Lower lobe of right lung (tissue), 2 donors: ENCODE measurements around the gene NEDD4L. TPM values are rescaled to one million over a fixed set of nuclear protein-coding genes. Genes with fewer than 3 reads are reported as not detected.
A peak's percentile ranks its signal among the peaks of the same experiment; 100 is the strongest.

Experiments
- ATAC-seq, 2 donors: fragments of 200-7000 bp; cut with Tn5 transposase; one replicate each; pipeline ENCODE4 v1.9.1; 2020 to 2022; ENCODE audit warnings: mild to moderate bottlenecking in 2 of 2, moderate library complexity in 2 of 2
- DNase-seq: peaks from one replicate; pipeline ENCODE4 v3.0.0-alpha.2; 2020
- H3K27ac ChIP-seq: fragments of 200-600 bp; one replicate; pipeline ENCODE4 v1.8.0; 2022
- H3K27me3 ChIP-seq: fragments of 200-600 bp; one replicate; pipeline ENCODE4 v1.8.0; 2022; ENCODE audit warnings: low read depth
- H3K36me3 ChIP-seq: fragments of 200-600 bp; one replicate; pipeline ENCODE4 v1.8.0; 2022; ENCODE audit warnings: mild to moderate bottlenecking
- H3K4me1 ChIP-seq: fragments of 200-600 bp; one replicate; pipeline ENCODE4 v1.8.0; 2022
- H3K4me3 ChIP-seq: fragments of 200-600 bp; one replicate; pipeline ENCODE4 v1.8.0; 2022; ENCODE audit warnings: mild to moderate bottlenecking
- H3K9me3 ChIP-seq: fragments of 200-600 bp; one replicate; pipeline ENCODE4 v1.8.0; 2022
- intact Hi-C: fragments of 100-400 bp; cut with DNase I; formaldehyde crosslinking; loops from one replicate; pipeline ENCODE4 v1.11.0; 2022
- total RNA-seq: library from RNA; stranded (reverse); fragmentation: NEBNext Ultra II Directional; extraction: Animal tissue kit (Norgen Biotek cat#: 25700); gene quantifications from one replicate; pipeline ENCODE4 v1.2.1, GENCODE V29; 2021
- TF ChIP-seq, protein P1 (sequence below): fragments of 200-600 bp; IDR thresholded peaks from one replicate; pipeline ENCODE4 v1.8.0; 2022; ENCODE audit warnings: antibody characterized with exemption, mild to moderate bottlenecking
- donor health status: DM: no; HTN: yes; CAD: no; lungs with severe emphysema.

NEDD4L gene
- total RNA-seq, 1 donor from 2014 or later: 203 TPM

GRCh38 chr18:58087928-58088690 lies 44.1 kb downstream of the NEDD4L start:
- Histone ChIP-seq H3K9me3 (no peaks in the 10 kb centered on the region), H3K4me3 (no peak overlapping the region), H3K36me3 (no peaks in the 10 kb centered on the region), H3K27me3 (no peaks in the 10 kb centered on the region), H3K27ac (peak overlapping the region; percentile 66), H3K4me1 (peaks cover 31% of the 10 kb centered on the region)
- ATAC-seq (peak; percentile 73 to 86), DNase-seq (peak; percentile 82)
- TF ChIP-seq, protein P1, sequence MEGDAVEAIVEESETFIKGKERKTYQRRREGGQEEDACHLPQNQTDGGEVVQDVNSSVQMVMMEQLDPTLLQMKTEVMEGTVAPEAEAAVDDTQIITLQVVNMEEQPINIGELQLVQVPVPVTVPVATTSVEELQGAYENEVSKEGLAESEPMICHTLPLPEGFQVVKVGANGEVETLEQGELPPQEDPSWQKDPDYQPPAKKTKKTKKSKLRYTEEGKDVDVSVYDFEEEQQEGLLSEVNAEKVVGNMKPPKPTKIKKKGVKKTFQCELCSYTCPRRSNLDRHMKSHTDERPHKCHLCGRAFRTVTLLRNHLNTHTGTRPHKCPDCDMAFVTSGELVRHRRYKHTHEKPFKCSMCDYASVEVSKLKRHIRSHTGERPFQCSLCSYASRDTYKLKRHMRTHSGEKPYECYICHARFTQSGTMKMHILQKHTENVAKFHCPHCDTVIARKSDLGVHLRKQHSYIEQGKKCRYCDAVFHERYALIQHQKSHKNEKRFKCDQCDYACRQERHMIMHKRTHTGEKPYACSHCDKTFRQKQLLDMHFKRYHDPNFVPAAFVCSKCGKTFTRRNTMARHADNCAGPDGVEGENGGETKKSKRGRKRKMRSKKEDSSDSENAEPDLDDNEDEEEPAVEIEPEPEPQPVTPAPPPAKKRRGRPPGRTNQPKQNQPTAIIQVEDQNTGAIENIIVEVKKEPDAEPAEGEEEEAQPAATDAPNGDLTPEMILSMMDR: no peak
- intact Hi-C loops: no loop called here

GRCh38 chr18:58088691-58089065 lies 44.7 kb downstream of the NEDD4L start:
- TF ChIP-seq, protein P1: no peak
- Histone ChIP-seq H3K9me3 (no peaks in the 10 kb centered on the region), H3K4me3 (no peak overlapping the region), H3K4me1 (peaks cover 37% of the 10 kb centered on the region), H3K27me3 (no peaks in the 10 kb centered on the region), H3K36me3 (no peaks in the 10 kb centered on the region), H3K27ac (peak overlapping the region; percentile 66)
- ATAC-seq (peak; percentile 53 to 81), DNase-seq (no peak)
- intact Hi-C loops: no loop called here

- intact Hi-C loops: no loop called here
- DNase-seq: no peak
- H3K27me3 ChIP-seq: no peaks in the 10 kb centered on the region
- H3K9me3 ChIP-seq: no peaks in the 10 kb centered on the region
- peaks cover 54% of the 10 kb centered on the region for H3K4me1 ChIP-seq
- peak; percentile 65 to 68 for ATAC-seq
- H3K27ac ChIP-seq: peak overlapping the region; percentile 9
- no peaks in the 10 kb centered on the region for H3K36me3 ChIP-seq
- no peak overlapping the region for H3K4me3 ChIP-seq
- TF ChIP-seq, protein P1: no peak
Observed at GRCh38 chr18:58091099-58091611, 47.1 kb downstream of the NEDD4L start.

DNA sequence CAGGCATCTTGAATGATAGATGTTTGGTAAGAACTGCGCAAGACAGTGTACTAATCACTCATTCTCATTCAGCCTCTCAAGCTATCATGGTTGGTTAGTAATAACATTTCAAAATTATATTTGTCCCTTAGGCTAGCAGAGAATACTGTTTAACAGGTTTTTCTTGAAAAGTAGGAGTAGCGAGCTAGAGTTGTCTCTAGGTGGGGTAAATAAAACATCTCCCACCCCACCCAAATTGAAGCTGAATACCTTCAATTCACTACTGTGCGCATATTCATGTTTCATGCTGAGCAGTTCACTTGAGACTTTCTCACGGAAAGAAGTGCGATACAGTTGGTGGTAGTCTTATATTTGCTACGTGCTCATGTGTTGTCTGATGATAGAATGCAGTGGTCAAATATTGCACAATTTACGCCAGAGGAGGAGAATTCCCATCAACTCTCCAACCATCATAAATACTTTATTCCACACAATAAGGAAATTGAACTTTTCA lies 49.3 kb downstream of the NEDD4L start:
- intact Hi-C loops: no loop called here
- H3K4me1 ChIP-seq: peaks cover 67% of the 10 kb centered on the region
- no peak for ATAC-seq

GRCh38 chr18:58095222-58095621 lies 51.2 kb downstream of the NEDD4L start:
- no peaks in the 10 kb centered on the region for H3K36me3 ChIP-seq
- intact Hi-C loops: no loop called here
- ATAC-seq (no peak), DNase-seq (no peak)
- H3K9me3 ChIP-seq: no peaks in the 10 kb centered on the region
- H3K4me1 ChIP-seq: peaks cover 71% of the 10 kb centered on the region
- H3K27me3 ChIP-seq: no peaks in the 10 kb centered on the region
- TF ChIP-seq, protein P1: no peak
- no peak overlapping the region for H3K4me3 ChIP-seq
- no peak overlapping the region for H3K27ac ChIP-seq

More for the DNA sequence above, 49.3 kb downstream of the NEDD4L start:
- Histone ChIP-seq H3K27ac (peak overlapping the region; percentile 39), H3K9me3 (no peaks in the 10 kb centered on the region), H3K27me3 (no peaks in the 10 kb centered on the region), H3K4me3 (no peak overlapping the region), H3K36me3 (no peaks in the 10 kb centered on the region)
- TF ChIP-seq, protein P1: no peak
- no peak for DNase-seq
